ENCODE data around the gene ZHX3. TPM values are rescaled to one million over a fixed set of nuclear protein-coding genes. Genes with fewer than 3 reads are reported as not detected.

The ZHX3 gene
- total RNA-seq, 1 donor from 2014 or later, result 10.6 TPM

DNA sequence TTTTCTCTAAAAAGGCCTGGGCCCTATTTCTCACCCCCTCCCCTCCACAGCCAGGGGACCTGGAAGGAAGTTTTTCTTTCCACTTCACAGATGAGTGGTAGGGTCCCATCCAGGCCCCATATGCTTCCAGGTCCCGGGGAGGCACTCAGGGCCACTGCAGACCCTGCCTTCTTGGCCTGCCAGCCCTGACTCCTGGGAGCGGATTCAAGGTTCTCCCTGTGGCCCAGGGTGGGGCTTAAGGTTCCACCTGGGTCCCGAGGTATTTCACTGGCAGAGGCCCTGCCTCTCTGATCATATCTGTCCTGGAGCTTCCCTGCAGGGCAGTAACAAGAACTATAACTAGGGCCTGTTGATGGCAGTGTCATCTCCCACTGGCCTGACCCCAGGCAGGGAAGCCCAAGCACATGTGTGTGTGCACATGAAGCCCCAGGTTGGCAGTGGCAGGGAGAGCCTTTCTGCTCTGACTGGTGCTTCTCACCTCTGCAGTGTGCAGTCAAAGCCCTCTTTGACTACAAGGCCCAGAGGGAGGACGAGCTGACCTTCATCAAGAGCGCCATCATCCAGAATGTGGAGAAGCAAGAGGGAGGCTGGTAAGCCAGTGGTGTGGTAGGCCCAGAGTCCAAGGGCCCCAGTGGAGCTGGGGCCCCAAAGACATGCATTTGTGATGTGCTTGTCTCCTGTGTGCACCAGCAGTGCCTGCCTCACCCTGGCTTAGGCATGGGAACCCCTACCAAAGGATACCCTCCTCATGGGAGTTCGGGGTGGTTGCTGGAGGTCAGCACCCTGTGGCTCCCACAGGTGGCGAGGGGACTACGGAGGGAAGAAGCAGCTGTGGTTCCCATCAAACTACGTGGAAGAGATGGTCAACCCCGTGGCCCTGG lies 149.0 kb downstream of the ZHX3 start:
- DNase-seq, result no peak

GRCh38 chr20:41167481-41168253 lies 149.9 kb downstream of the ZHX3 start:
- no peak for DNase-seq

- DNase-seq, result no peak
Observed at GRCh38 chr20:41167118-41167470, 150.4 kb downstream of the ZHX3 start.

DNA sequence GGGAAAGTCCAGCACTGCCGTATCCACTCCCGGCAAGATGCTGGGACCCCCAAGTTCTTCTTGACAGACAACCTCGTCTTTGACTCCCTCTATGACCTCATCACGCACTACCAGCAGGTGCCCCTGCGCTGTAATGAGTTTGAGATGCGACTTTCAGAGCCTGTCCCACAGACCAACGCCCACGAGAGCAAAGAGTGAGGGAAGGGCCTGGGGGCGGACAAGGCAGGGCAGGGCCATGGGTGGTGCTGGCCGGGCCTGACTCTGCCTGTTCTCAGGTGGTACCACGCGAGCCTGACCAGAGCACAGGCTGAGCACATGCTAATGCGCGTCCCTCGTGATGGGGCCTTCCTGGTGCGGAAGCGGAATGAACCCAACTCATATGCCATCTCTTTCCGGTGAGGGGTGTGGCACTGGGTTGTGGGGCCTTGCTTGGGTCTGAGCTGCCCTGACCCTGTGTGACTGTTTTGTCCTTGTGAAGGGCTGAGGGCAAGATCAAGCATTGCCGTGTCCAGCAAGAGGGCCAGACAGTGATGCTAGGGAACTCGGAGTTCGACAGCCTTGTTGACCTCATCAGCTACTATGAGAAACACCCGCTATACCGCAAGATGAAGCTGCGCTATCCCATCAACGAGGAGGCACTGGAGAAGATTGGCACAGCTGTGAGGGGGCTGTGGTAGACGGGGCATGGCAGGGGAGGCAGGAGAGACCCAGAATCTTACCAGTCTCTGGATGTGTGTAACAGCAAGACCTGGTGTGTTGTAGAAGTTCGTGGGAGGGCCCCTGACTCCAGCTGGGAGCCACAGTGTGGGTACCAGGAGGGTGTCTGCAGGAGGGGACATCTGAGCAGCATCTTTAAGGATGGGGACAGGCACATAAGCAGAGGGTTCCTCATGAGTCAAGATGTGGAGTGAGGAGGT lies 151.1 kb downstream of the ZHX3 start:
- no peak for DNase-seq

DNA sequence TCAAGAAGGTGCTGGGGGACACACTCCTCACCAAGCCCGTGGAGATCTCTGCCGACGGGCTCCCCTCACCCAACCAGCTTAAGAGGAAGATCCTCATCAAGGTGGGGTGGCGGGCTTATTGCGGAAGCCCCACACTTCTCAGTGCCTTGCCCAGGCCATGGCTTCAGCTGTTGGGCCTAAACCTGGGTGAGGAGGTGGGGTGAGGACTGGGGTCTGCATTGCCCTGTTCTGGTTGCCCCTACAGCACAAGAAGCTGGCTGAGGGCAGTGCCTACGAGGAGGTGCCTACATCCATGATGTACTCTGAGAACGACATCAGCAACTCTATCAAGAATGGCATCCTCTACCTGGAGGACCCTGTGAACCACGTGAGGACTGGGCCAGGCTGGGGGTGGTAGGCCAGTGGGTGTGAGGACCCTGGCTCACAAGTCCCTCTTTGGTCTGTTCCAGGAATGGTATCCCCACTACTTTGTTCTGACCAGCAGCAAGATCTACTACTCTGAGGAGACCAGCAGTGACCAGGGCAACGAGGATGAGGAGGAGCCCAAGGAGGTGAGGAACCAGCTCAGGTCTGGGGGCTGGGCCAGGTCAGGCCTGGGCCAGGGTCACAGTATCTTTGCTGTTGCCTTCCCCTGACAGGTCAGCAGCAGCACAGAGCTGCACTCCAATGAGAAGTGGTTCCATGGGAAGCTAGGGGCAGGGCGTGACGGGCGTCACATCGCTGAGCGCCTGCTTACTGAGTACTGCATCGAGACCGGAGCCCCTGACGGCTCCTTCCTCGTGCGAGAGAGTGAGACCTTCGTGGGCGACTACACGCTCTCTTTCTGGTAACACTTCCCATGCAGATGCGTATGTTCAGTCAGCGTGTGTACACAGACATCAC lies 152.3 kb downstream of the ZHX3 start:
- DNase-seq, result no peak

DNA sequence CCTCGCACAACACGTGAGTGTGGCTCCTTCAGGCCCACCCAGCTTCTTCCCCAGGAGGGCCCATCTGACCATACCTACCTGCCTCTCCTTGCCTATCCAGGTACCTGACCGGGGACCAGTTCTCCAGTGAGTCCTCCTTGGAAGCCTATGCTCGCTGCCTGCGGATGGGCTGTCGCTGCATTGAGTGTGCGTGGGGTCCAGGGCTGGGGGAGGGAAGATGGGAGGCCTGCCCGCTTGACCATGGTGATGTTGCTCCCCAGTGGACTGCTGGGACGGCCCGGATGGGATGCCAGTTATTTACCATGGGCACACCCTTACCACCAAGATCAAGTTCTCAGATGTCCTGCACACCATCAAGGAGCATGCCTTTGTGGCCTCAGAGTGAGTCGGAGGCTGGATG lies 153.7 kb downstream of the ZHX3 start:
- DNase-seq, result no peak

- DNase-seq, result no peak
Observed at GRCh38 chr20:41162396-41162795, 155.1 kb downstream of the ZHX3 start.

DNA sequence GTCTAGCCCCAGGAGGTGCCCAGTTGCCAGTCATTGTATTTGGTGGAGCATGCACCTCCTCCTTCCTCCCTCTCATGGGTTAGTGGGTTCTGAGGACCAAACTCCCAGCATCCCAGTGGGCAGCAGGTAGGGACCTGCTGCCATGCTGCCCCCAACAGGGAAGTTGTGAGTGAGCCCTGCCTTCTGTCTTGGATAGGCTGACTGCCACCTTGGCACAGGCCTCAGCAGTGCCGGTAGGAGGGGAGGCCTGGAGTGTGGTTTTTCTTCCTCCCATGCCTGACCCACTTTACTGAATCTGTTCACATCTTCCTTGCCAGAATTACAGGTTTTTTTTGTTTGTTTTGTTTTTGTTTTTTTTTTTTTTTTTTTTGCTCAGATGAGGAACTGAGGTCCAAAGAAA lies 155.6 kb downstream of the ZHX3 start:
- DNase-seq, result no peak

- no peak for DNase-seq
Observed at GRCh38 chr20:41160686-41161085, 156.8 kb downstream of the ZHX3 start.

GRCh38 chr20:41159547-41159946 lies 158.0 kb downstream of the ZHX3 start:
- no peak for DNase-seq

- no peak for DNase-seq
Observed at GRCh38 chr20:41158082-41158625, 159.4 kb downstream of the ZHX3 start.

DNA sequence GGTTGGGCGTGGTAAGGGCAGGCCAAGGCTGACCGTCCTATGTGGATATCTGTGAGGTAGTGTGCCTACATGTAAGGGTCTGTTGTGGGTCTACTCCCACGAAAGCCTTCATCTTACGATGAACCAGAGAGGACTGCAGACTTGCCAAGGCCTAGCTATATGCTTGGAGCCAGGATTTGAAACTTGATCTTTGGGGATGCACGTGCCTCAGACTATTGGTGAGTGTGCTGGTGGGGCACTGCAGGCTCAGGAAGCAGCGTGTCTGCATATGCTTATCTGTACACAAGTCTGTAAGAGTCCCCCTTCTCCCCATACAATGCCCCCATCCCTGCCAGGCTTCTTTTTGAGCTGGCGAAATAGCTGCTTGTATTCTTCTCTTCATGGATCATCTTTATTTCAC lies 162.3 kb downstream of the ZHX3 start:
- DNase-seq, result no peak

- no peak for DNase-seq
Observed at GRCh38 chr20:41154436-41155176, 162.9 kb downstream of the ZHX3 start.

GRCh38 chr20:41152108-41152757 lies 165.3 kb downstream of the ZHX3 start:
- peak; percentile 36 for DNase-seq

DNA sequence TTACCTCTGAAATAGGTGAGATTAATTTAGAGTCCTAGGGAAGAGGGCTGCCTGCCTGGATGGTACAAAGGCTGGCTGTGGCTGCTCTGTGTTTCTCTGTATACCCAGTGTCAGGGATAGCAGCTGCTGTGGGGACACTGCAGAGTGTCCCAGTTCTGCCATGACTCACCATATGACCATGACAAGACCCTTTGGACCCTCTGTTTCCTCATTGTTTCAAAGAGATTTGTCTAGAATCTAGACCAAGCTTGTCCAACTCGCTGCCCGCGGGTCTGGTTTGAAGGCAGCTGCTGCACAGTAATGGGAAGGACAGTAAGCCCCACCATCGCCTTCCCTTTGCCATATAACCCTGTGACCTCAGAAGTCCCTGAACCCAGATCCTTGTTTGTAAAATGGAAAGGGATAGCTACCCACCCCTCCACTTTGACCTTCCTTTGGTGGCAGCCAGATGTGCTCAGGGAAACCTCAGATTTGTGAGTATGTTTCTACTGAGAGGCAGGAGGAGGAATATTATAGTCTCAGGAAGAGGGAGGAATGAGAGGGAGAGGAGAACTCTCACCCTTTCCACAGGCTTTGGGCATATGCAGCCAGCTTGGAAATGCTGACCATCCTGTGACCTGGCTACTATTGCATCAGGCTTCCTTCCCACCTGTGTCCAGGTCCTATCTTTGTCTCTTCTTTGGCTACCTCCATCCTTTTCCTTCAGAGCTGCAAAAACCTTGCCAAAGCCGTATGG lies 166.2 kb downstream of the ZHX3 start:
- peak; percentile 34 for DNase-seq

DNA sequence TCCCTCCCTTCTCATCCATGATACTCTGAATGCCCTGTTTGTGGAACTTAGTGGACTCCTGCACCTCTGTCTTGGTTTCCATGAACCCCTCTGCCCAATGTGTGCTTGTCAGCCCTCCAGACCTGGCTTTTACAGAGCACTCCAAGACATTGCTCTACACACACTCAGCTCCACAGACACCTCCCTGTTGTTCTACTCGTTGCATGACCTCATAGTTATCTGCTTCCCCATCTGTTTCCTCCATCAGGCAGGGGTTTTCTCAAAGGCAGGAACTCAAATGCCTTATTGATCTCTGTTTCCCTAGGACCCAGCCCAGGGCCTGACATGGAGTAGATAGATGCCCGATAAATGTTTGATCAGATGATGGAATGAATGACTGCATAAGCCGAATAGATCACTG lies 166.9 kb downstream of the ZHX3 start:
- DNase-seq, result peak; percentile 97

DNA sequence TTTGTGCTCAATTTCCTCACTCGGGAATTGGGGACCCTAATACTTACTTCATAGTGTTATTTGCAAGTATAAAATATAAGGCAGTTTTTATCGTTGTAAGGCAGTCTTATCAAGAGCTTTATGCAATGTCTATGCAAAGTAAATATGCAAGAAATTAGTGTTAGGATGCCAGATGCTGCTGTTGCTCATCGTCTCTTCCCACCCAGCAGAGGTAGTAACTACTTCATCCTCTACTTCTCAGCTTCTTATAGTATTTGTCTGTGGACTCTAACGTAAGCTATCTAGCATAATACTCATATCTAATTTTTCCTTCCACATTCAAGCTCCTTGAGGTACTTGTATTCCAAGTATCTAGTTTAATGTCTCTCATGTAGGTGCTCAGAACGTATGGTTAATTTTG lies 168.6 kb downstream of the ZHX3 start:
- DNase-seq, result no peak

DNA sequence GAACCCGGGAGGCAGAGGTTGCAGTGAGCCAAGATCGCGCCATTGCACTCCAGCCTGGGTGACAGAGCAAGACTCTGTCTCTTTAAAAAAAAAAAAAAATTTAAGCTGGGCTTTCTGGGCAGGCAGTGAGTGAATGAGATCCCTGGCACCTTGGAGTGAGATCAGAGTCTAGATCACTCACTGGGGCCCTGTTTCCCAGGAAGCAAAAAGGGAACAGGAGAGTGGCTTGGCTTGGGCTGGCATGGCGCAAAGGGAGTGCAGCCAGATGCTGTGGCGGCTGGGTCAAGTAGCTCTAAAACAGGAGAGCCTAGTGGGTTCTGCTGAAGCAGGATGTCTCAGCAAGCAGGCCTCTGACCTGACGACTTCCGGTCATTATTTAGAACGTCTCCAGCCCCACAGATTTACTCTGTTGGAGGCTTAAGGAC lies 169.8 kb downstream of the ZHX3 start:
- DNase-seq, result peak; percentile 93

DNA sequence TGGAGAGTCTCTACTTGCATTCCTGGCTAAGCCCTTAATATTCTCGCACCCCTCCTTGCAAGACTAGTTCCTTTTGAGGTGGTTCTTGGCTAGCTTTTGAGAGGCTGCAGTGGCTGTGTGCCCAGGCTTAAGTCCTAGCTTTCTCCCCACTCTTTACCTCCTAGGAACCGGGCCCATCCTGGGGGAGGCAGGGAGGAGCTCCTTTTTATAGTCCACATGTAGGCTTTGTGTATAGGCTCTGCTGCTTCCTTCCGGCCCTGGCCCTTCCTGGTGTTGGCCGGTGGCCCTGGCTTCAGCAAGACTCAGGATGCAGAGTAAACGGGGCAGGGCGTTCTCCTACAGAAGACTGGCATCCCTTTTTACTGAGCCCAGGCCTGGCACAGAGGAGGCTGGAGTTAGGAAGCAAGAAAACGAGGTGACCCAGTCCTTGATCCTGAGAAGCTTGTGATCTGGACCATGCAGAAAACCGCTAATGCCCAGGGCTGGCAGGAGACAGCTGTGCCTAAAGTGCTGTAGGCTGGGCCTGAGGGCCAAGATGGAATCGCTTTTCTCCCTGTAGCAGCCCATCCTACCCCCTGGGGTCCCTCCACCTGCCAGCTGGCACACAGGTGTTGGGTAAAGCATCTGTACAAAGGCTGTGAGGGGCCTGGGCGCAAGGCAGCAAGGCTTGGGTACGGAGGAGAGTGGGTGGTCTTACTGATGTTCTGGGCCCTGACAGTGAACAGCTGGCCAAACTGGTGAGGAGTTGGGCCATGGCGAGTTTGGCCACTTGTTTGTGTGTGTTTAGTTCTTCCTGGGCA lies 171.5 kb downstream of the ZHX3 start:
- peak; percentile 78 for DNase-seq
